HG03469 (cell line): Measurements from ENCODE around the gene BICDL1.

Experiments
- ATAC-seq: cut with Tn5 transposase; IDR thresholded peaks from one replicate; pipeline ENCODE4 v1.9.1; 2021; ENCODE audit warnings: mild to moderate bottlenecking, moderate library complexity, moderate number of reproducible peaks; ENCODE audit not compliant: unreplicated experiment

BICDL1 gene

GRCh38 chr12:120096671-120097202 lies 107.7 kb downstream of the BICDL1 start:
- no peak for ATAC-seq

DNA sequence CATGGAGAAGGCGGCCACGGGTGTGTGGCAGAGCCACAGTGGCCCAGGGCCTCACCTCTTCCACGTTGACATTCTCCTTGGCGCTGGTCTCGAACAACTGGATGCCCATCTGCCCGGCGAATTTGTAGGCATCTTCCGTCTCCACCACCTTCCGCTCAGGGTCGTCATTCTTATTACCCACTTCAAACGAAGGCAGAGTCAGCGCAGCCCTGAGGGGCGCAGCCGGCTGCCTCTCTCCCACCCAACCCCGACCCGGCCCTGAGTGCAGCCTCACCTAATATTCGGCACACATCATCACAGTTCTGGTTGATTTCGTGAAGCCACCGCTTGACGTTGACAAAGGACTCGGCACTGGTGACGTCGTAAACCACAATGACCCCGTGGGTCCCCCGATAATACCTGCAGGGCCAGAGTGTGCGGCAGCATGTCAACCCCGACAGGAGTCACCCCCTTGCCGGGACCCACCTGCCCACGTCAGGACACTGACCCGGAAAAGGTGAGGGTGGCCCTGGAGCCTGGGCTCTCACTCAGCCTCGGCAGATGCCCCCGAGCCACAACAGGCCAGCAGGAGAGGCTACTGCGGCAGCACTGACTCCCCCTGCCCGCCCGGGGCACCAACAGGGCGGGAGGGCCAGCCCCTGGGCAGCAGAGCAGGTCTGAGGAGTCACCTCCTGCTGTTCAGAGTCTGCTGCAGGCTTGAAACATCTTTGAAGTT lies 109.9 kb downstream of the BICDL1 start:
- no peak for ATAC-seq

GRCh38 chr12:120099738-120100137 lies 110.7 kb downstream of the BICDL1 start:
- no peak for ATAC-seq

GRCh38 chr12:120100630-120101029 lies 111.6 kb downstream of the BICDL1 start:
- no peak for ATAC-seq

- ATAC-seq = no peak
Measured at GRCh38 chr12:120101182-120101581, 112.1 kb downstream of the BICDL1 start.

DNA sequence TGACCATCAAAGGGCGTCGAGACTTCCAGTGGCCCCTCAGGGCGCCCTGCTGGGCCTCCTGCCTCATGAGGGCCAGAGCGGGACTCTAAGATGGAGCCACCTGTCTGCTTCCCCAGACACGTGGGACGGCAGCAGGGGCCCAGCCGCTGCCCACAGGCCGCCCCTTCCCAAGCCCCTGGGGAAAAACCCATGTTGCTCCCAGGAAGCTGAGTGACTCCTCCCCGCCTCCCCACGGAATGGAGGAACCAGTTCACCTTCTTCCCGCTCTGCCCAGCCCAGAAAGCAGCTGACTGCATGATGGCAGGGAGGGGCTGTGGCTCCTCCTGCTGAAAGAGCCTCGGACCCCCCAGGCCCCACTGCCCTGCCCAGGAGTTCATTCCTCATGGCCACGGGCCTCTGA lies 112.6 kb downstream of the BICDL1 start:
- no peak for ATAC-seq

GRCh38 chr12:120102189-120103043 lies 113.4 kb downstream of the BICDL1 start:
- no peak for ATAC-seq

DNA sequence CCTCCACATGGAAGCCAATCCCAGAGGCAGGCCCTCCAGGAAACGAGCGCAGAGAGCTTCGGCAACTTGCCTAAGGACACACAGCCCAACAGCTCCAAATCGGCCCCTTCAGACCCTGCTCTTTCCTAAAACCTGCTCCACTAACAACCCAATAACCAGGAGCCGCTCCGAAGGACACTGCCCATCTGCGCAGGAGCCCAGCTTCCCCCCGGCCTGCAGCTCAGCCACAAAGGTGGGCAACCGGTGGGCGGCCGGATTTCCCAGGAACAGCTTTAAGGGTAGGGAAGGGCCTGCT lies 114.0 kb downstream of the BICDL1 start:
- ATAC-seq = no peak

GRCh38 chr12:120103371-120103770 lies 114.3 kb downstream of the BICDL1 start:
- ATAC-seq = no peak

DNA sequence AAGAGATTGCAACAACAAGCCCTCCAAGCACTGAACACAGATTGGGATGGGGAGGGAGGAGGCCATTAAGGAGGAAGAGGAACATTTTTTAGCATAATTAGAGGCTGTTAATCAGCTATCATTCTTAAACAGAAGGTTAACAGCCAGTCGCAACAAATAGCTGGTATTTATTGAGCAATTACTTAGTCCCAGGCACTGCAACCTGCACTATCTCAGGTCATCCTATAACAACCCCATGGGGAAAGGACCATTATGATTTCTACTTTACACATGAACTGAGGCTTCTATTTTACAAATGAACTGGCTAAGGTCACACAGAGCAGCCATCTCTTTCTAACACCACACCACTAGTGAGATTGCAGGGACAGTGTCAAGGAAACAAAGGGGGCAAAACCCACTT lies 117.1 kb downstream of the BICDL1 start:
- ATAC-seq = no peak

GRCh38 chr12:120109570-120110267 lies 120.7 kb downstream of the BICDL1 start:
- ATAC-seq = no peak

- no peak for ATAC-seq
Measured at GRCh38 chr12:120110550-120111501, 121.8 kb downstream of the BICDL1 start.

DNA sequence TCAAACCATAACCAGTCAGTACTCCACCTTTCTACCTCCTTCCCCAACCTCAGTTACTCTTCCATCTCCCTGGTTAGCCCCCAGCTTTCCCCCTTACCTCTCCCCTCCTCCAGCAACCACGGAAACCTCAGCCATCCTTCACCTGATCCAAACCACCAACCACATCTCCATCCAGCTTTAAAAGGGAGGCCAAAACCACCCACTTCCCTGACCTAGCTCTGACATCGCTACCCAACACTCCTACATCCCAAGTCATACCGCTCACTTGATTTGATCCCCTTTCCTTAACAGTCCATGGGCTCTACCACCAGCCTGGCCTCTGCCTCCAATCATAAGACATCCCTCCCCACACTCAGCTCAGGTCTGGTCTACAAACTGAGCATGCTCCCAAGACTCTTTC lies 126.0 kb downstream of the BICDL1 start:
- ATAC-seq = no peak

GRCh38 chr12:120115692-120116440 lies 126.8 kb downstream of the BICDL1 start:
- no peak for ATAC-seq

- no peak for ATAC-seq
Measured at GRCh38 chr12:120116441-120116791, 127.4 kb downstream of the BICDL1 start, which contains the start of gene RAB35. TSS of gene RAB35 (minus strand) at chr12:120116753. CDS start at chr12:120116650, 103 bp downstream.

DNA sequence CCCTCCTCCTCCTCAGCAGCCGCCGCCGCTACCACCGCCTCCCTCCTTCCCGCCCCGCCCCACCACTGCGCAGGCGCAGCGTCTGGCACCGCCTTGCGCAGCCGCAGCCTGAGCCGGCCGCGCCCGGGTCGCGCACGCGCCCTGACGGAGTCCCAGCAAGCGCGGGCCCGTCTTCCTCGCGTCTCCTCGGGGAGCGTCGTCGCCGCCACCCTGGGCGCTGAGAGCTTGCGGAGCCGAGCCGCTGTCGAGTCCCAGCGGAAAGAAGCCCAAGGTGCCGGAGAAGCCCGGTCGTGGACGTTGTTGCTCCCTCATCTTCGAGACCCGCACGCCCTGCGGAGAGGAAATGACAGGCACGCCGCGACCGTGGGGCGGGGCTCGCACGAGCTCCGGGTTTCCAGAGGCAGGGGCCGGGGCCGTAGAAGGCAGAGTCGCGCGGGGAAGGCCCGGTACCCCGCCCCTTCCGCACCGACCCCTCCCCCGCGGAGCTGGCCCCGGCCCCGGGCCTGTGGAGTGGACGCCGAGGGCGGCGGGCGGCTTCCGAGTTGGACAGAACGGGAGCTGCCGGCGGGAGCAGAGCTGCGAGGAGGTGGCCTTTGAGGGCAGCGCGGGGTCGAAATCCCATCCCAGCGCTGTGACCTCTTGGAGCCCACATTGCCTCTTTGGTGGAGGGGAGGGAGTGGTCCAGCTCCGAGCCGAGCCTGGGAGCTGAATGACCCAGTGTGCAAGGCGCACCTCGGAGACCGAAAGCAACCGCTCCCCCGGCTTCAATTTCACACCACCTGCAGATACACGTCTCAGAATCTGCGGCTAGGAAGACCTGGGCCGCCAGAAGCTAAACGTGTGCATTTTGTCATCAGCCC lies 128.0 kb downstream of the BICDL1 start:
- peak; percentile 29 for ATAC-seq

GRCh38 chr12:120117961-120118320 lies 128.9 kb downstream of the BICDL1 start:
- ATAC-seq = no peak

DNA sequence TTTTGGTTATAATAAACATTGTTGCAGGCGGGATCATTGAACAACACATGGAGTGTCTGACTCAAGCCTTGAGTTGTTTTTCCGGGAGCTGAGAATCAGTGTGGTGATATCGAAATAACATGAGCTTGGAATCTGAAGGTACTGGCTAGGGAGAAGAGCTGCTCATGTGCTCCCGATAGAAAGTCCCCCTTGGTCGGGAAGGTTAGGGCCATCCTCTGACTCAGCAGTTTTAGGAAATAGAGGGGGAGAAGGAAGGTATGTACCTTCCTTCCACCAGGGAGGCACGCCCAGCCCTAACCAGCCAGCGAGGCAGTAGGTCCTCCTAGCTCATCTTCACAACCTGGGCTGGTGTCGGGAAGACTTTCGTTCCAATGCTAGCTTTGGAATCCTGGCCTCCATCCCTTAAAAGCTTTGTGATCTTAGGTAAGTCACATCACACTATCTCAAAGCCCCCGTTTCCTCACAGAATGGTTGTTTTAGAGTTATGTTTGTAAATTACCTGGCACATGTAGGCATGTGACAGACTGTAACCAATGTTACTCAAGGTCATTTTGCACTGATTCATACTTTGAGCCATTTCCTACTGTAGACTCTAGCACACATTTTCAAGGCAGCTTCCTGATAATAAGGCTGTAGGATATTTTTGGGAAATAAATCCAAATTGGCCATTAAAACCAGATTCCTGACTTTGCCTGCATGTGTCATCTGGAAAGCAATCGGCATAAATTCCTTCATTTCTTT lies 129.5 kb downstream of the BICDL1 start:
- no peak for ATAC-seq
